Sciatic nerve (tissue), 2 donors: ENCODE results near the gene TMEM132E. TPM values are rescaled to one million over a fixed set of nuclear protein-coding genes. Genes with fewer than 3 reads are reported as not detected.

Experiments
- ATAC-seq: fragments of 200-7000 bp; cut with Tn5 transposase; one replicate; pipeline ENCODE4 v1.9.1; 2020; ENCODE audit warnings: mild to moderate bottlenecking, moderate library complexity
- DNase-seq: peaks from one replicate; pipeline ENCODE4 v3.0.0-alpha.2; 2020; ENCODE audit warnings: low spot score
- intact Hi-C: fragments of 100-400 bp; cut with DNase I; formaldehyde crosslinking; loops from one replicate; pipeline ENCODE4 v1.14.2; 2022
- total RNA-seq: library from RNA; stranded (reverse); fragmentation: NEBNext Ultra II Directional; extraction: Animal tissue kit (Norgen Biotek cat#: 25700); gene quantifications from one replicate; pipeline ENCODE4 v1.2.1, GENCODE V29; 2021
- donor health status: DM: no; HTN: no; CAD: no.
- donor health status: DM: no; HTN: no; CAD: no.

Gene TMEM132E
- total RNA-seq, 1 donor from 2014 or later, result 0.58 TPM

DNA sequence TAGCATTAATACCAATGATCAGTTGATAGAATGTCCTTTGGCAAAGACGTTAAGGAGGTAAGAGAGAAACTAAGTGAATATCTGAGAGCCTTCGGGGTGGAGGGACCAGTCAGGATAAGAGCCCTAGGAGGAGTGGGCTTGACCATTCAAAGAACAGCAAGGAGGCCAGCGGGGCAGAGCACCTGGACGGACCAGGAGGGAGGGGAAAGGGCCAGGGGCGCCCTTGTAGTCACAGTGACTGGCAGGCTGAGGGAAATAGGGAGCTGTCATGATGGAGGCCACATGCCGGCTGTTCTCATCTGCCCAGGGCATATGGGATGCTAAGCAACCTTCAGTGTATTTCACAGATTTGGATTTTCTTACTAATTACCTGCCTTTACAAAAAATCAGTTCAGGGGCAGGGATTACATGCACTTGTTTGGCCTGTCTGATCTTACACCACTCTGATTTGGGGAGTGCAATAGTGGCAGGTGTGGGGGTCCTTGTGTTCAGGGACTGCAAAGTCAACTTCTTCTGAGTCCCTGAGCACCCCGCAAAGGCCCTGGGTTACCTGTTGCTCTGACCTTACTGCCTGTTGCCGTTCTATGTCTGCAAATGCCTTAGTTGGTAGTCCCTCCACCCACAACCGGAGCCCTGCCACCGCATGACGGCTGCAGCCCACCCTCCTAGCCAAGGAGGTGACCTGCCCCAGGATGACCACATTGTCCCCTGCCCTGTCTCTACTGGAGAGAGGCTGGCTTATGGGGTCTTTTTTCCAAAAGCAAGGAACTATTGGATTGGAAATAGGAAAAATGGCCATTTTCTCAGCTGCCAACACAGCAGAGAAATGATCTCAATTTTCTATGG is 10.0 kb downstream of the TMEM132E start:
- DNase-seq (no peak), ATAC-seq (no peak)
- intact Hi-C loops, result no loop called here

DNA sequence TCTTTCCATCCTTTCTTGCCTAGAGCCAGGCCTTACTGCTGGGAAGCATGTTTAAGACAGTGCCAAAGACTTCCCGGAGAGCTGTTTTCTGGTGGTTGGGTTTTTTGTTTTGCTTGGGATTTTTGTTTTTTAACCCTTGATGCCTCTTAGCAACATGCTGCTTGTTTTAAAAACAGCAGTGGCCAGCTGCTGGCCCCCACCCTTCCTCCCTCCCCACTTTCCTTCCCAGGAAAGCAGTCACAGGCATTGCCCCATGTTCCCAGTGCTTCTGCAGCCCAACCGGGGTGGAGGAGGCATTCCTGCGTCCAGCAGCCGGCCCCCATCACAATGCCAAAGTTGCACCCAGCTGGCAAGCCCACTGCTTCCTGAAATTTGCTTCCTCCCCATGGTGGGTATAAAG is 12.6 kb downstream of the TMEM132E start:
- ATAC-seq, result no peak
- intact Hi-C loops, result no loop called here
- no peak for DNase-seq

DNA sequence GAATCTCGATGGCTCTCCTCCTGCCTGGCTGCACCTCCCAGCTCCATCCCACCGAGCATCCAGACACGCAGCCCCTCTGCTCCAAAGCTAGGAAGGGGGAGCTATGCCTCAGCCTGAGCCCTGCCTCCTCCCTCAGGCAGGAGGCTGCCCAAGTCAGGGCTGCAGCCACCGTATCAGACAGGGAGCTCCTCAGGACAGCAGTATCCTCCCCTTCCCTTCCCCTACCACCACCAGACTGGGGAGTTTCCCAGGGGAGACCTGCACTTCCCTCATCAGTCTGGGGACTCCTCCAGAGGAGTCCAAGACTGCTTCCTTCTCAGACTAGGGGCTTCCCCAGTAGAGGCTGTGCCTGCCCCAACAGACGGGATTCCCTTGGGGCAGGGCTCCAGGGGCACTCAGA is 17.5 kb downstream of the TMEM132E start:
- DNase-seq (no peak), ATAC-seq (no peak)
- intact Hi-C loops, result no loop called here

DNA sequence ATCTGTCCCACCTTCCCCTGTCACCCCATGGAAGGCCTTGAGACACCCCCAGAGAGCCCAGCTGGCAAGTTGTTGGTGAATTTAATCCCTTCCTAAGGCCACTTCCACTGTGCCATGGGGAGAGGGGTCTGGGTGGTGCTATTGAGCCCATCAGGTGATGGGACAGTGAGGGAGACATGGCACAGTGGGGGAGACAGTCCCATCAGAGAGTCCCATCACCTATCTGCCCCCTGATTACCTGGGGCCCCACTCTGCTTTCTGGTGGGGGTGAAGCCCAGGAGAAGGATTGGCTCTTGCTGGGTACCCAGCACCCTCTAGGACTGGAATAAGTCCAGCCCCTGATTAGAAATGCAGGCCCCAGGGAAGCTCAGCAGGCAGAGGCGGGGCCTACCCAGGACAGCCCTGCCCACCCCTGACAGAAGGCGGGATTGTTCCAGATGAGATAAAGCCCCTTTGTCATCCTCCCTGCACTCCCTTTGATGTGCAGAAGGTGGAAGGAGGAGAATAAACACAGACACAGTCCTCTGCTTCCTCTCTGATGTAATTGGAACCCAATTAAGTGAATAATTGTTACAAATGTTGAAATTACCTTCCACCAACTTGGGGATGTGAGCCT is 18.9 kb downstream of the TMEM132E start:
- ATAC-seq (no peak), DNase-seq (no peak)
- intact Hi-C loops, result no loop called here

DNA sequence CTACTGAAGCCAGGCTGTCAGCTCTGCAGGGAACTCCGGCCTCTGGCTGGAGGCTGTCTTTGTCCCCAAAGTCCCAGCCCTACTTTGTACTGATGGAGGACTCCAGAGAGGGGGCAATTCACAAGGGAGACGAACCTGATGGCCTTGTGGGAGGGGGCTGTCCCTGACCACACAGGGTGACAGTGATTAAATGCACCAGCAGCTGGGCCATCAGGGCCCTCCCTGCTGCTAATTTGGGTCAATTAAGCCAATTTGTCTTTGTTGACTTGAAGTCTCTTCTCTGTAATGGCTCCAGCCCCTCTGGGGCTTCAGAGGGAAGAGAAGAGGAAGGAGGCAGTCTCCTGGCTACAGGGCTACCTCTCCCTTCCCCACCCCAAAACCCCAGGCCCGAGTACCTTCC is 22.0 kb downstream of the TMEM132E start:
- DNase-seq, result no peak
- intact Hi-C loops, result no loop called here
- ATAC-seq, result no peak

DNA sequence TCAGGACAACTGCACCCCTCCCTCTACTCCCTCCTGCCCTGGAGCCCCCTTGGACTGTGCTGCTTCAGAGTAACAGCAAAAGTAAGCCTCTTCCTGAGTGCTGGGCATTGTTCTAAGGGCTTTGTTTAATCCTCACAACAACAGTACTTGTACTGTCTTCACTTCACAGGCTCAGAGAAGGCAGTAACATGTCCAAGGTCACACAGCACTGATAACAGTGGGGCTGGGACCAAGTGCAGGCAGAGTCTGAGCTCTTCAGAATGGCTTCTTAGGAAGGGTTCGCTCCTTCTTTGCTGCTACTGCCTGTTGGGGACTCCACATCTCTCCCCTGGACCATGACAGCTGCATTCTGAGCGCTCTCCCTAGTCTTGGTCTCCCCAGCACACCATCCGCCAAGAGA is 24.6 kb downstream of the TMEM132E start:
- ATAC-seq (no peak), DNase-seq (no peak)
- intact Hi-C loops, result no loop called here

DNA sequence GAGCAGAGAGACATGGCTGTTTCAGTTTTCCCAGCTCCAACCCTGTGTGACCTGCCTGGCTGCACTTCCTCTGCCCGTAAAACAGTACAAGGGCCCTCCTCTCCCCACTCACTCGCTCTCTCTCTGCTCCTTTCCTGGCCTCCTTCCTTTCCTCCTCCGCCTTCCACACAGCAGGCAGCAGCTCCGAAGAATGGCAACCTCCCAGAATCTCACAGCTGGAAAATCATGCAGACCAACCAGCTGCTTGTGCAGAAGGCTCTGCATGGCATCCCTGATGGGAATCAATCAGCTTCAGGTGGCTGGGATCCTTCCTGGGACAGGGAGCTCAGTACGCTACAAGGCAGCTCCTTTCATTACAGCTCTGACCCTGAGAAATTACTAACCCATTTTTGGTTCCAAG is 27.4 kb downstream of the TMEM132E start:
- intact Hi-C loops, result no loop called here
- ATAC-seq (no peak), DNase-seq (no peak)

DNA sequence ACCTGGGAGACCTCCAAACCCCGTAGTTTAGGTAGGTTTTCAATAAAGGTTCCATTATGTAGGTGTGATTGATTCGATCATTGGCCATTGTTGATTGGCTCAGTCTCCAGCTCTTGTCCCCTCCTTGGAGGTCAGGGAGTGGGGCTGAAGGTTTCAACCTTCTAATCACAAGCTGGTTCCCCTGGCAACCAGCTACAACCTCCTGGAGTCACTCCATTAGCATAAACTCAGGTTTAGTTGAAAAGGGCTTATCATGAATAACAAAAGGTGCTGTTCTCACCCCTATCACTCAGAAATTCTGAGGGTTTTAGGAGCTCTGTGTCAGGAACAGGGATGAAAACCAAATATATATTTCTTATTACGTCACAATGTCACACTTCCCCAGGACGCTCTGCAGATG is 28.5 kb downstream of the TMEM132E start:
- ATAC-seq (no peak), DNase-seq (no peak)
- intact Hi-C loops, result no loop called here

DNA sequence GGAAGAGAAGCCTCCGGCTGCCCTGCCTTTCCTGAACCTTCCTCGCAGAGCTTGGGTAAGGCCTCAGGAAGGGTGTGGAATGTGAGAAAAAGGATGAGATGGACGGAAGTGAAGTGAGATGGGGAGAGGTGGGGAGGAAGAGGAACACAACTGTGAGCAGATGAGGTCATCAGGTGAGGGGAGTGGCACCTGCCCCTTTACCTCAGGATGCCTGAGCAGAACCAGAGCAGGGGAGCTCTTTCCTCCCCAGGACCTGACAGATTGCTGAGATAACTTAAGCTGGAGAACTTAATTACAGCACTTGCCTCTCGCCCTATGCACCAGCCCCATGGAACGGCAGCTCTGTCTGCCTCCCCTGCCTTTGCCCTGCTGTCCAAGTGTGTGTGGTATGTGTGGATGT is 29.8 kb downstream of the TMEM132E start:
- ATAC-seq, result no peak
- intact Hi-C loops, result no loop called here

DNA sequence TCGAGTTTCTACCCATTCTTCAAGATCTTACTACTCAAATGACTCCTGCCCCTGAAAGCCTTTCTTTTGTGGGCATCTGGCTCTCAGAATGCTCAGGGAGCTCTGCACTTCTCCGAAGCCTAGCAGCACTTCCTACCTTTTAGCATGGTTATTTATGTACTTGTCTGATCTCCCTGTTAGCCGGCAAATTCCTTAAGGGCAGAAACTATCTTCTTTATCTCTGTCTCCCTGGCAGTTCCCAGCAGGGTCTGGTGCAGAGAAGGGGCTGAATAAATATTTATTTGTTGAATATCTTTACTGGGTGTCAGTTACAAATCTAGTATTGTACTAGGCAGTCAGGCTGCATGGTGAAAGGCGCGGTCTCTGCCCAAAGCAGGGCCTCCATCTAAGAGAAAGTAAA is 30.7 kb downstream of the TMEM132E start:
- no peak for ATAC-seq
- no peak for DNase-seq
- intact Hi-C loops, result no loop called here

More for the DNA sequence above, 29.8 kb downstream of the TMEM132E start:
- DNase-seq, result no peak

DNA sequence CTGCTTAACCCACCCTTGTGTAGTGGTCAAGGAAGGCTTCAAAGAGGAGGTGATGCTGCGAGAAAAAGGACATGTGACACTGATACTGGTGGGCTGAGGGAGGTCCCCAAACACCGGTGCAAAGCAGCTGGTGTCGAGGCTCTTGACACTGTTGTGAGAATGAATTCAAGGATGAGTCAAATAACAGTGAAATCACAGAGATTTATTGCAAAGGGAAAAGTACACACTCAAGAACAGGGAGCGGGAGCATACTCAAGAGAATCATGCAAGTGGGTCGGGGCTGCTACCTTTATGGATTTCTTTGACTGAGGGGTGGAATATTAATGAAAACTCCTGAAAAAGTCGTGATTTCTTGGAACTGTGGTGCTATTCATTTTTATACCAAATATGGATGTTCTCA is 31.1 kb downstream of the TMEM132E start:
- no peak for DNase-seq
- ATAC-seq, result no peak
- intact Hi-C loops, result no loop called here

DNA sequence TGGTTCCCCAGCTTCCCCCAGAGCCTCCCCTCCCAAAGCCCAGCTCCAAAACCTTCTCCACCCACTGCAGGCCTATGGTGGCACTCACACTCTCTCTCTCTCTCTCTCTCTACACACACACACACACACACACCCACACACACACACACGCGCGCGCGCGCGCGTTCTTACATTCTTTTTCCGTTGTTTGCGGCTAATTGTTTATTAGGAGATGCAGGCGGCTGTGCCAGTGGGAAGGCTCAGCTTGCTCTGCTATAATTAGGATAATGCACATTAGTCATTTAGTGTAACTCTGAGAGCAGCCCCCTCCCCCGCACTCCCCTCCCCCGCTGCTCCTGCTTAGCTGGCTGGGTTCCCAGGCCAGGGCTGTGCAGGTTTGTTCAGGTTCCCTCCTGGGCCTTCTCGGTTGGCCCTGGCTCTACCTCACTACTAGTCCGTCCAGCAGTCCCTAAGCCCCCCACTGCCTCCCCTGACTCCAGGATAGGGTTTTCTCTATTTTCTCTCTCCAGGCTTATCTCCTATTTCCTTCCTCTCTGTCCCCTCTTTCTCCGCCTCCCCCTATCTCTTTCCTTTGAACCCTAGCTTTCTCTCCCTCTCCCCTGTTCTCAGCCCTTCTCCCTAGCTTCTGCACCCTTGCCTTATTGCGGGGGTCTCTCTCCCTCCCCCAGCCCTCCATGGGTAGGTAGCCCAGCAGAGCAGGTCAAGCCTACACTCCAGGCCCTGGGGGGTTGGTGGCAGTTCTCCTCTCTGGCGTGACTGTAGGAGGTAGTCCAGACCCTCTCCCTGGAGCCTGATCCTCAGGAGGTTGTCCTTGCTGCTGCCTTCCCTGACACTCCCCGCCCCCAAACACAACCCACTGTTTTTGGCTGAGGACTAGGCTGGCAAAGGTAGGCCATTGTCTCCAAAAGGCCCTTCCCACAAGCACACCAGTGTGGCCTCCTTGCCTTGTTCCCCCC is 34.0 kb downstream of the TMEM132E start:
- DNase-seq (no peak), ATAC-seq (no peak)
- intact Hi-C loops, result no loop called here

DNA sequence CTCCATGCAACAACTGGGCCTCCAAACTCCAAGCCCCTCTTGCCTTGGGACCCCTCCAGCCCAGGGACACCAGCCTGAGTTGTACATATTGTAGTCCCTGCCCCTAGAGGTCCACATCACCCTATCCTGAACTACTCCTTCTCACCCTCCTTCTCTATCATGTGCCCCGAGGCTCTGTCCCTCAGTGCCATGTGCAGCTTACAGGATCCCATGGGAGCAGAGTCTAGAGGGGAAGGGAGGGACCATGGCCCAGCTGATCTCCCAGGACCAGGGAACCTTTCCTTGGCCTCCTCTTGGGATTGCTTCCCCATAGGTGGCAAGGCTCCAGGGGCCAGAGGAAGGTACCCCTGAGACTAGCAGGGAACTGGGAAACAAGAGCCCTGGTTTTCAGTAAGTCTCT is 35.3 kb downstream of the TMEM132E start:
- DNase-seq (no peak), ATAC-seq (no peak)
- intact Hi-C loops, result no loop called here

DNA sequence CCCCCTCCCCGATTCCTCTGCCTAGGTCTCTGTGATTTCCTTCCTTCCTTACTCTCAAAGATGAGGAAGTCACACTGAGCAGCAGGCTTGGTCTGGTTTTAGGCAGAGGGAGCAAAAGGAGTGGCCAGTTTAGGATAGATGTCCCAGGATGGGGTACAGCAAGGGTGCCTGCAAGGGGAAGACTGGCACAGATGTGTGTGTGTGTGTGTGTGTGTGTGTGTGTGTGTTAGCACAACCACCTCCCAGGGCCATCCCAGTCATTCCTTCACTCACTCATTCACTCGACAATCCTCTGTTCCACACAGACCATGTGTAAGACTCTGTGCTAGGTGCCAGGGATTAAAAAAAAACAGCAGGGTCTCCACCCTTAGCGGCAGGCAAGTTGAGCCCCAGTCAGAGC is 35.9 kb downstream of the TMEM132E start:
- ATAC-seq (no peak), DNase-seq (no peak)
- intact Hi-C loops, result no loop called here

DNA sequence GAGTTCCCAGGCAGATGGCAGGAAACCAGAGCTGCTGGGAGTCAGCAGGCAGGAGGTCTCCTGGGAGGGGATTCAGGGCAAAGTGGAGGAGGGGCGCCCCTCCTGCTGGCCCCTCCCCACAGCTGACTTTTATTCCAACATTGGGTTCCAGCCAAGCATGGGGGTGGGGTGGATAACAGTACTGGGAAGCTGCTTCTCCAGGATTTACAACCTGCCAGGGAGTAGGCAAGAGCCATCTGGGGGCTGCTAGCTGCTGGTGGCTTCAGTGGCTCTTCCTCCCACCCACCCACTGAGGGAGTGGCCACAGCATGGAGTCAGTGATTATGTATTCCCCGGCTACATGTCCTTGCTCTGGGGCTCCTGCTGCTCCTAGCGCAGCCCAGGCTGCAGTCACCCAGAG is 36.8 kb downstream of the TMEM132E start:
- no peak for ATAC-seq
- no peak for DNase-seq
- intact Hi-C loops, result no loop called here

DNA sequence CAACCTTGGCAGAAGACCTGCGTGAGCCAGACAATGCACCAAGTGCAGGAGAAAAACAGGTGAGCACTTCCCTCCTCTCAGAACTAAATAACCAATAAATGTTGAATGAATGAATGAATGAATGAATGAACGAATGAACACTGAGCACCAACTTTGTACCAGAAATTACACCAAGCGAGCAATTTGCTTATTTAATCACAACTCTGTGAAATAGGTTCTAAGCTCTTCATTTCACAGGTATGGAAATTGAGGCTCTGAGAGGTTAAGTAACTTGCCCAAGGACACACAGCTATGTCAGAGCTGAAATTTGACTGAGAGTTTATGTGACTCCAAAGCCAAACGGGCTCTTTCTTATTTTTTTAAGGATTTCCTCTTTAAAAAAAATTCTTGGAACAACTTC is 38.0 kb downstream of the TMEM132E start:
- intact Hi-C loops, result no loop called here
- ATAC-seq, result no peak
- DNase-seq, result no peak

DNA sequence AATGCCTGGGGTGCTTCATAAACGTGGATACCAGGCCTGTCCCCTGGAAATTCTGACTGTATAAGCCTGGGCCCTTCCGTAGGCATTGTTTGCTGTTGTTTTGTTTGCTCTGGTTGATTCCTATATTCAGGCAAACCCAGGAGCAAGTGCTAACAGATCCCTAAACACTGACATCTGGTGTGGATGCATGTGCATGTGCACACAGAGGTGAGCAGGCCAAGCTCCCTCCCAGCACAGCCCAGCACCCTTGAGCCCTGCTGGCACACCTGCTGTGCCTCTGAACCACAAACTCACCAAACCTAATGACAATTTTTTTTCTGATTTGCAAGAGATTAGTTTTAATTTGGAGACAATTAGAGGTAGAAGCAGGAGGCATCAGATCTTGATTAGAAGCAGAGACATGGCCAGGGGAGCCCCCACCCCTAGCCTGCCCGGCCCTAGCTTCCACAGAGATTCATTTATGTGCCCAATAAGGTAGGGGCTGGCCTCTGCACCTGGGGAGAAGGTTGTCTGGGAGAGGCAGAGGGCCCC is 40.4 kb downstream of the TMEM132E start:
- DNase-seq, result no peak
- ATAC-seq, result no peak
- intact Hi-C loops, result no loop called here

DNA sequence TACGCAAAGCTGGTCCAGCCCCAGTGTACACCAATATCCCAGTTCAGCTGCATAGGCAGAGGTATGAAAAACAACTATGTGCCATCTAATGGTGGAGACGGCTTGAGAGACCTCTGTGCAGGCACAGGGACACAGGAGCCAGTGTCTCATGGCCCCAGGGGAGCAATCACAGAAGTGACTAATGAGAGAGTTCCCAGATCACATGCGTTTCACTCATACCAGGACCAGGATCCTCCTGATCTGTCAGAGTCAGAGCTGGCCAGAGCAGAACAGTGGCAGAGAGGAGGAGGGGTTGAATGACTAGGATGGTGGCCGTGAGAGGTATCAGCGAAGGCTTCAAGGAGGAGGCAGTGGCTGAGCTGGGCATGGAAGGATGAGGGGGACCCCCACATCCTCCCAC is 41.1 kb downstream of the TMEM132E start:
- intact Hi-C loops, result no loop called here
- ATAC-seq (no peak), DNase-seq (no peak)

DNA sequence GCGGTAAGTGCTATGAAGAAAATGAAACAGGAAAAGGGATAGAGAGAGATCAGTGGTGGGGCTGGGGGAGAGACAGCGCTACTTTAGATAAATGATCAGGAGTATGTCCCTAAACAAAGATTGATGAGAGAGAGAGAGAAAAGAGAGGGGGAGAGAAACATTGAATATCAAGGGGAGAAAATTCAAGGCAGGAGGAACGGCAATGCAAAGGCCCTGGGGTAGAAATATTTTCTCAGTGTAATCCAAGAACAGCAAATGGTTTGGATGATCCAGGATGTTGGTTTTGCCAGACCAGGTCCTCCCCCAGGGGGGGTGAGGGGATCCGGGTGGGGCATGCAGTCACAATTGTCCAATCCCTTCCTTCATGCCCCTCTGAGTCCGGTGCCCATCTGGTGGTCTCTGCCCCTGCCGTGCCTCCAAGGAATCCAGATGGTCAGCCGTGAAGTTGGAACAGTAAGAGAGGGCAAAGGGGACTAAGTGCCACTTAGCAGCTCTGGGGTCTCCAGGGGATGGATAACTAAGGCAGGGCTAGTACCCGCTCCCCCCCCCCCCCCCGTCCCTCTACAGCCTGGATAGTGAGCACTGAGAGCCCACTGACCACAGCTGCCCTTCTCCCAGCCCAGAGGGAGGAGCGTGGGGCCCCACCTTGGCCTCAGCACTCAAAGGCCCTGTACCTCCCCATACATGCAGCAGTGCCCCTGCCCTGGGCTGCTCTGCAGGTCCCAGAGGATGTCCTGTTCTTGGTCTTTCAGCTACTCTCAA is 43.7 kb downstream of the TMEM132E start:
- intact Hi-C loops, result no loop called here
- ATAC-seq (no peak), DNase-seq (no peak)
